ENCODE data around the gene RAMAC. TPM values are rescaled to one million over a fixed set of nuclear protein-coding genes. Genes with fewer than 3 reads are reported as not detected.

Gene RAMAC
- total RNA-seq, 4 donors from 2014 or later, result 16.4 to 28.0 (median 23.7) TPM

GRCh38 chr15:82946155-82946701 lies 39.8 kb upstream of the RAMAC start:
- no peak for TF ChIP-seq CTCF (IDR thresholded peaks at IDR 0.05 in 4 of 5, conservative IDR thresholded peaks at IDR 0.05 in 1 of 5)
- TF ChIP-seq POLR2A (IDR thresholded peaks at IDR 0.05), result no peak
- in situ Hi-C loops (cut with MboI; ENCODE audit: low sequenced_read_pairs in 4 of 4), result no loop called here
- Histone ChIP-seq H3K36me3 (no peaks in the 10 kb centered on the region), H3K4me1 (peaks cover 39 to 76% of the 10 kb centered on the region in 2 donors), H3K27ac (peak overlapping the region; percentile 18 to 62 (median 56)), H3K4me3 (no peak overlapping the region), H3K27me3 (no peaks in the 10 kb centered on the region), H3K9me3 (no peaks in the 10 kb centered on the region)
- DNase-seq (no peak), ATAC-seq (no peak)
- intact Hi-C loops (cut with DNase I; ENCODE audit: low total_unique reads), result no loop called here

- H3K4me1 ChIP-seq, result peaks cover 15 to 52% of the 10 kb centered on the region in 2 donors
- no peaks in the 10 kb centered on the region for H3K36me3 ChIP-seq
- H3K27ac ChIP-seq, result peak overlapping the region; percentile 91 to 95 (median 92)
- in situ Hi-C loops (cut with MboI; ENCODE audit: low sequenced_read_pairs in 4 of 4) (no loop called here), intact Hi-C loops (cut with DNase I; ENCODE audit: low total_unique reads) (loop anchor here (5.0 kb wide), 1 partner anchor 183 kb away; no protein-coding TSS in a partner anchor)
- TF ChIP-seq POLR2A (IDR thresholded peaks at IDR 0.05), result no peak
- no peak for TF ChIP-seq CTCF (IDR thresholded peaks at IDR 0.05 in 4 of 5, conservative IDR thresholded peaks at IDR 0.05 in 1 of 5)
- H3K9me3 ChIP-seq, result no peaks in the 10 kb centered on the region
- ATAC-seq (no peak), DNase-seq (no peak)
- no peaks in the 10 kb centered on the region for H3K27me3 ChIP-seq
- H3K4me3 ChIP-seq, result peak overlapping the region in 2 of 4 donors; percentile 62 to 75
Measured at GRCh38 chr15:82950295-82950694, 35.7 kb upstream of the RAMAC start.

GRCh38 chr15:82950746-82951370 lies 35.2 kb upstream of the RAMAC start:
- DNase-seq (no peak), ATAC-seq (no peak)
- Histone ChIP-seq H3K36me3 (no peaks in the 10 kb centered on the region), H3K27ac (peak overlapping the region; percentile 91 to 95 (median 92)), H3K27me3 (no peaks in the 10 kb centered on the region), H3K4me3 (peak overlapping the region; percentile 62 to 75 (median 63)), H3K4me1 (peaks cover 12 to 52% of the 10 kb centered on the region in 2 donors), H3K9me3 (no peaks in the 10 kb centered on the region)
- in situ Hi-C loops (cut with MboI; ENCODE audit: low sequenced_read_pairs in 4 of 4) (no loop called here), intact Hi-C loops (cut with DNase I; ENCODE audit: low total_unique reads) (loop anchor here (5.0 kb wide), 1 partner anchor 184 kb away; no protein-coding TSS in a partner anchor)
- no peak for TF ChIP-seq CTCF (IDR thresholded peaks at IDR 0.05 in 4 of 5, conservative IDR thresholded peaks at IDR 0.05 in 1 of 5)
- TF ChIP-seq POLR2A (IDR thresholded peaks at IDR 0.05), result no peak

GRCh38 chr15:82951472-82952157 lies 34.4 kb upstream of the RAMAC start:
- no peaks in the 10 kb centered on the region for H3K27me3 ChIP-seq
- TF ChIP-seq POLR2A (IDR thresholded peaks at IDR 0.05), result peak; percentile 52 to 57
- no peak for TF ChIP-seq CTCF (IDR thresholded peaks at IDR 0.05 in 4 of 5, conservative IDR thresholded peaks at IDR 0.05 in 1 of 5)
- ATAC-seq (peak; percentile 72 to 80), DNase-seq (no peak)
- H3K4me3 ChIP-seq, result peak overlapping the region; percentile 62 to 75 (median 63)
- H3K27ac ChIP-seq, result peak overlapping the region; percentile 91 to 95 (median 92)
- no peaks in the 10 kb centered on the region for H3K36me3 ChIP-seq
- no peaks in the 10 kb centered on the region for H3K9me3 ChIP-seq
- intact Hi-C loops (cut with DNase I; ENCODE audit: low total_unique reads) (loop anchor here (5.0 kb wide), 1 partner anchor 184 kb away; no protein-coding TSS in a partner anchor), in situ Hi-C loops (cut with MboI; ENCODE audit: low sequenced_read_pairs in 4 of 4) (no loop called here)
- H3K4me1 ChIP-seq, result peaks cover 12 to 44% of the 10 kb centered on the region in 2 donors

Measured in gastrocnemius medialis (tissue), 4 donors.